GM19372 (cell line): ENCODE measurements around the gene MSMP.

Source experiments
- ATAC-seq: cut with Tn5 transposase; IDR thresholded peaks from one replicate; pipeline ENCODE4 v1.9.1; 2021; ENCODE audit warnings: mild to moderate bottlenecking, low read depth, moderate library complexity; ENCODE audit not compliant: unreplicated experiment

MSMP gene

DNA sequence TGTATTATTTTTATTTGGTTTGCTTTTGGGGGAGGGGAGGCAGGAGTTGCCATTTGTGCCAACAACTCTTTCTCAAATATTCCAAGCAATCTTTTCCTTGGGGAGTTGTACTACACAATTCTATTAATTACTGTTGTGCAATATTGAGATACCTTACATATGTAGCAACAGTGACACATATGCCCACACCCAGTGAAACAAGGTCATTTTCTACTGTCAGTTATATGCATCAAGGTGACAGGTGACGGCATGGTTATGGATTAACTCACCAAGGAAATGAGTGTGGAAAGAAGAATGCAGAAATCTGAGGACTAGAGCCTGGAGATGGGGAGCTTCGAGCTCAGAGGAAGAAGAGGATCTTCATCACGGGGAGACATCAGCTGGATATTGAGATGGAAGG, 17.9 kb upstream of the MSMP start:
- ATAC-seq, result no peak

DNA sequence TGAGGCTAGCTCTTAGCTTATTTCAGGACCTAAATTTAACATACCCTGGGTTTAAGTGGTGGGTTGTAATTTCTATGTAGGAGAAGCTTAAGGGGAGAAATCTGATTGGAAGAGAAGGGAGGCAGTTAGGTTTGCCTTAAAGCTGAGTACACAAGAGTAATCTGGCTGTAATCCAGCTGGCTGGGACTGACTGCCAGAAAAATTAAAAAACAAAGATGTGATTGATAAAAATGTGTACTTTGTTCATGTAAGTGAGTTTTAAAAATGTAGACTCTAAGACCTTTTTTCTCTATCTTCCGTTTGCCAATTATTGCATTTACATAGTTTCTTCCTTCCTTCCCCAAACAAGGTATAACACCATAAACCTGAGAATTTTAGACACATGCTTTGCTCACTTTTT, 17.5 kb upstream of the MSMP start:
- no peak for ATAC-seq

GRCh38 chr9:35771075-35771433, 17.0 kb upstream of the MSMP start:
- no peak for ATAC-seq

- ATAC-seq, result no peak
Measured at GRCh38 chr9:35769763-35770162, 15.7 kb upstream of the MSMP start.

GRCh38 chr9:35767458-35767857, 13.4 kb upstream of the MSMP start:
- ATAC-seq, result no peak

DNA sequence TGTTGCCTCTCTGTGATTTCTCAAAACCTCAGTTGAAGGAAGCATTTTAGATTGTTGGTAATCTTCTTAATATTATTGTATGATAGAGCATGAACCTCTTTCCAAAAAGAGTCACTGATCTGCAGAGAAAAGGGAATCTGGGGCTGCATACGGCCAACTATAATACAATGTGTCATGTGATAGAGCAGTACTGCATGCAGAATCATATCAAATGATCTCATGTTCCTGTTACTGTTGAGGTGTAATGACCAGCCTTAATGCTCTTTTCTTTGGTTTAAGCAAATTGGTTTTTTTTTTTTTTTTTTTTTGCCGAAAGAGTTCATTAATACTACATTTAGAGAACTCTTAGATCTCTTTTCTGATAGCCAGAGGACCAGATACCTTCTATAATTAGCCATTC, 12.9 kb upstream of the MSMP start:
- ATAC-seq, result no peak

GRCh38 chr9:35763803-35764202, 9.7 kb upstream of the MSMP start:
- no peak for ATAC-seq

GRCh38 chr9:35763181-35763580, 9.1 kb upstream of the MSMP start:
- ATAC-seq, result no peak

DNA sequence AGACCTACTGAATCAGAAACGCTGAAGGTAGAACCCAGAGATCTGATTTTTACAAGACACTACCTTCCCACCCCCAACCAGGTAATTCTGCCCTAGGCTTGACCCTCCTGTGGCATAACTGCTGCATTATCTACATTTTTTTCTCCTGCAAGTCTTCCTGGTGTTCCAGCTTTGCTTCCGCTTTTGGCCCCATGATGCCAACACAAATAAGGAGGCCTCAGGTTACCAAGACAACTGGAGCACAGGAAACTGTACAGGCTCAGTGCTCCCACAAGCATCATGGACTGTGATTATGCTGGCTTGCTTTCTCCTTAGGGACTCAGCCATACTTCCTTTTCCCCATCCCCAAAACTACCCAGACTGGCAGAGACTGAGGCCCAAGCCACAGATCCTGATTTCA, 6.6 kb upstream of the MSMP start:
- no peak for ATAC-seq

GRCh38 chr9:35759795-35760194, 5.7 kb upstream of the MSMP start:
- no peak for ATAC-seq

- no peak for ATAC-seq
Measured at GRCh38 chr9:35758475-35759050, 4.5 kb upstream of the MSMP start.

- no peak for ATAC-seq
Measured at GRCh38 chr9:35757892-35758275, 3.8 kb upstream of the MSMP start.

- peak; percentile 37 for ATAC-seq
Measured at GRCh38 chr9:35757226-35757891, 3.3 kb upstream of the MSMP start.

DNA sequence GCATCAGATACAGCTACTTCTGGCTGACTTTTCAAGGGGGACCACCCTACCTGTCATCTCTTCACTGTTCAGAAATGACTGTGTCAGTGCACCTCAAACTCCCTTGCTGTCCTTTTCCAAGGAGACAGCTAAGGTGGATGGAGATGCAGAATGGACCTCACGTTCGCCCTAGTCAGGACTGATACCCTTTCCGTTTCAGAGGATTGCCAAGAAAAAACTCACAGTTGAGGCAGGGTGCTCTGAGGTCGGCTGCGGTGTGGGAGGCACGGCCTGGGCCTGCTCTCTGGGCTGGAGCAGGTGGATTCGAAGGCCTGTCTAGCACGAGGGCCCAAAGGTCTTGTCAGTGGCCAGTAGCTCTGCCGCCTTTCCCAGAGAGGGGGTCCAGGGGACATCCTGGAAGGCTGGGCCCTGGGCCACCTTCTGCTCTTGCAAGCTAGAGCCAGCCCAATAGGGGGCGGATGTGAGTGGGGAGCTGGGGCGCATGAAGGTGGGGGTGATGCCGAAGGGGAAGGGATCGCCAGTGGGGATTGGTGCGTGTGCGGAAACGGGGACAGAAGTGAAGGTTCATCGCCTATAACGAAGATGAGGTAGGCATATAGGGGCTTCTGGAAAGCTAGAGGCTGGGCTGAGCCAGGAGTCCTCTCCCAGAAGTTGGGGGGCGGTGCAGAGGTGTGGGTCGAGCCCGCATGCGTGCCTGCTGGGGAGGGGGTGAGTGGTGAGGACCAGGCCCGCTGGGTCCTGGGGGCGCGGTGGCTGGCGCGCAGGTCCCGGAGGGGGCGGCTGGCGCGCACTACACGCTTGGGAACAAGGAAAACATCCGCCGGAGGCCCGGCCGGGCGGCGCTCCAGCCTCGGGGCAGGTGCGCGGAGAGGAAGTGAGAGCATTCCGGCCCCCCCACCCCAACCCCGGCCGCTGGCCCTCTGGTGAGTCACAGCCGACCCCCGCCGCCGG, 2.5 kb upstream of the MSMP start:
- ATAC-seq, result peak; percentile 67

GRCh38 chr9:35755071-35755470, 995 bp upstream of the MSMP start:
- no peak for ATAC-seq

GRCh38 chr9:35753466-35753865, 610 bp downstream of the MSMP start:
- ATAC-seq, result no peak

DNA sequence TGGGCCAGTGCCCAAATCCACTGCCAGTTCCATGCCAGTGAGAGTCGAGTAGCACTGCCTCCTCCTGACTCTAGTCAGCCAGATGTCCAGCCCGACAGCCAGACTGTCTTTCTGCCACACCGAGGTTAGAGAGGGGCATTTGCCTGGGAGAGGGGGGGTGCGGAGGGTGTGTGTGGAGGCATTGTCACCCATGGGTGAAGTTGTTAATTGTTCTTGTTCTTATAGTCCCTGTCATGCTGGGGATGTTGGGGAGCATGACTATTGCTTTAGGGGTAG, 3.9 kb downstream of the MSMP start:
- ATAC-seq, result no peak

DNA sequence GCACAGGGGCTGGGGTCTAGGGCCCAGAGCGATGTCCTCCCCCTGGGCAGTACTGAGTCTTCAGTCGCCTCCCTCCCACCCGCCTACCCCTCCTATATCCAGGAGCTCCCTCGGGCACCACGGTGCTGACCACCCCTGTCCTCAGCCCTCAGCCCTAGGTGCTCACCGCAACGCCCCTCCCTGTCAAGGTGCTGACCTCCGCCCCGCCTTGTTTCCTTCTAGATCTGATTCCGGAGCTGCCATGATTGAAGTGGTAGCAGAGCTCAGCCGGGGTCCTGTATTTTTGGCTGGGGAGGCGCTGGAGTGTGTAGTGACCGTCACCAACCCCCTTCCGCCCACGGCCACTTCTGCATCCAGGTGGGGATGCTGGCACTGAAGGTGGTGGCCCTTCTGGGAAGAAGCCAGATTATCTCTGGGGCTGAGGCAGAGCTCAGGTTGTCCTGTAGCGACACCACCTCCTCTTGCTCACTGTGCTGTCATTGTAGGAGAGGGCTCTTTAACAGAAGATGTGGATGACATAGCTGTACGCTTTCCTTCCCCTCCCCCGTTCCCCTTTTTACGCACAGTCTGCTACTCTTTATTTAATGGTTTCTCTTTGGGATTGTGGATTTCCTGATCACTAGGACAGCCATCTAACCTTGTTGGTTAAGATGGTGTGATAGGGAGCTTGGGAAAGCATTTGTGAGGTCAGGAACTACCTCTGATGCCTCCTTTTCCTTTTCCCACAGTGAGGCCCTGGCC, 4.4 kb downstream of the MSMP start:
- ATAC-seq, result peak; percentile 37

DNA sequence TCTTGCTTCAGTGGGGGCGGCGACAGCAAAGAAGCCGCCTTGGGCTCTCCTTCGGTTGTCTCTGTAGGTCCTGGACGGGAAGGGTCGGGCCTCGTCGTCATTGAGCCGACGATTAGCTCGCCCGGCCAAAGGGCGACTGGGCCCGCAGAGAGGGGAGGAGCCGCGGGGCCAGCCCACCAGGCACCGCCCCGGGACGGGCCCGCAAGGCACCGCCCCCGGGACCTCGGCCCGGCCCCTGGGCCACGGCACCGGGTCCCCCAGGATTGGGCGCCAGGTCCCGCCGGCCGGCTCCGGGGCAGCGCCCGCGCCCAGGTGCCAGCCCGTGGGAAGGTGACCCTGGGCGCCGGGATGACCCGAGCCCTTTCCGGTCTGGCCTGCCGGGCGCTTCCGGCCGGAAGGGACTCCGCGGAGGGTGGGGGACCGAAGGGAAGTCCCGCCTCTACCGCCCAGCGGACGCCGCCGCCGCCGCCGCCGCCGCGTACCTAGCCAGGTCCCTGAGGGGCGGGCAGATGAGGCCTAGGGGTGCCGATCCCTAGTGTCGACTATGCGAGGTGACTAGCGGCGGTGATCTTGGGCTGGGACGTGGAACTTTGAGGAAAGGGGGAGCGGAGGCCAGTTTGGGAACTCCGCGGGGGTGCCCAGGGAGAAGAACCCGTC, 5.1 kb downstream of the MSMP start, which contains the start of the genes GBA2 and RGP1:
TSS of gene GBA2 (minus strand) at position 371 of the 657 bp plus-strand sequence. CDS start 524 bp downstream, outside the sequence.
TSS of gene RGP1 (plus strand) at position 430 of the 657 bp plus-strand sequence. CDS start 469 bp downstream, outside the sequence.
- ATAC-seq, result peak; percentile 79

GRCh38 chr9:35748242-35748857, 5.7 kb downstream of the MSMP start:
- no peak for ATAC-seq
